HepG2 (cell line): Measurements from ENCODE around the gene MAP3K5.

Source experiments
- ADNP ChIP-seq: sonication (generic); formaldehyde crosslinking; IDR thresholded peaks from 2 replicates; pipeline ENCODE4 v1.4.0; 2020; ENCODE audit warnings: missing genetic modification reagents
- CHD4 ChIP-seq: fragments of 200-600 bp; sonication (generic); IDR thresholded peaks from 2 replicates; pipeline ENCODE4 v1.7.0; 2017; ENCODE audit warnings: mild to moderate bottlenecking, low read length, borderline replicate concordance
- FOXA3 ChIP-seq: IDR thresholded peaks from 2 replicates; pipeline ENCODE4 v1.6.1; 2016; ENCODE audit warnings: missing genetic modification reagents, missing compliant biosample characterization
- PHF8 ChIP-seq: sonication (generic); formaldehyde crosslinking; IDR thresholded peaks from 2 replicates; pipeline ENCODE4 v1.5.0; 2020; ENCODE audit warnings: missing genetic modification reagents
- ZNF253 ChIP-seq: sonication (generic); formaldehyde crosslinking; IDR thresholded peaks from 2 replicates; pipeline ENCODE4 v1.8.0; 2022; ENCODE audit warnings: mild to moderate bottlenecking, missing genetic modification reagents, borderline replicate concordance
- ZNF678 ChIP-seq: sonication (generic); formaldehyde crosslinking; IDR thresholded peaks from 2 replicates; pipeline ENCODE4 v1.4.0; 2020; ENCODE audit warnings: mild to moderate bottlenecking, missing genetic modification reagents
- TF ChIP-seq, protein P1 (sequence below): sonication (generic); formaldehyde crosslinking; IDR thresholded peaks from 2 replicates; pipeline ENCODE4 v1.5.0; 2020; ENCODE audit warnings: mild to moderate bottlenecking, missing genetic modification reagents, moderate library complexity
- TF ChIP-seq, protein P2 (sequence below): sonication (generic); formaldehyde crosslinking; IDR thresholded peaks from 2 replicates; pipeline ENCODE4 v1.4.0; 2020; ENCODE audit warnings: missing genetic modification reagents

DNA sequence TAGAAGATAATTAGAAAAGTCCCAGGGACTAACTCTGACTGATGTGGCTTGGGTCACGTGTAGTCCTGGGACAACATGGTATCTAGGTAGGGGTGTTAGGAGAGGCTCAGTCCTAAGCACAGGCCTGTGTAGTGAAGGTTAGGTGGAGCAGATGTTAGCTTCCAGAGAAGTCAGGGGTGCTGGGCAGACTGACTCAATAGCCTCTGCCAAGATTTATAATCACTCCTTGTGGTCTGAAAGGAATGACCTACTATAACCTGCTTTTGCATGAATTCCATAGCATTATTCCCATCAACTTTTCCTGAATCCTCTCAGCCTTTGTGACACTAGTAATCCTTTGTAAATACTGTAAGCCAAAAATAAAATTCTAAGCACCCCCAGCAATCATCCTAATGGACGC lies 19.9 kb upstream of the MAP3K5 start:
- TF ChIP-seq ZNF678 (CRISPR knock-in tag) (no peak), CHD4 (no peak), ZNF253 (CRISPR knock-in tag) (no peak), PHF8 (CRISPR knock-in tag) (no peak), ADNP (CRISPR knock-in tag) (no peak), FOXA3 (CRISPR knock-in tag) (no peak)
- TF ChIP-seq, protein P1, sequence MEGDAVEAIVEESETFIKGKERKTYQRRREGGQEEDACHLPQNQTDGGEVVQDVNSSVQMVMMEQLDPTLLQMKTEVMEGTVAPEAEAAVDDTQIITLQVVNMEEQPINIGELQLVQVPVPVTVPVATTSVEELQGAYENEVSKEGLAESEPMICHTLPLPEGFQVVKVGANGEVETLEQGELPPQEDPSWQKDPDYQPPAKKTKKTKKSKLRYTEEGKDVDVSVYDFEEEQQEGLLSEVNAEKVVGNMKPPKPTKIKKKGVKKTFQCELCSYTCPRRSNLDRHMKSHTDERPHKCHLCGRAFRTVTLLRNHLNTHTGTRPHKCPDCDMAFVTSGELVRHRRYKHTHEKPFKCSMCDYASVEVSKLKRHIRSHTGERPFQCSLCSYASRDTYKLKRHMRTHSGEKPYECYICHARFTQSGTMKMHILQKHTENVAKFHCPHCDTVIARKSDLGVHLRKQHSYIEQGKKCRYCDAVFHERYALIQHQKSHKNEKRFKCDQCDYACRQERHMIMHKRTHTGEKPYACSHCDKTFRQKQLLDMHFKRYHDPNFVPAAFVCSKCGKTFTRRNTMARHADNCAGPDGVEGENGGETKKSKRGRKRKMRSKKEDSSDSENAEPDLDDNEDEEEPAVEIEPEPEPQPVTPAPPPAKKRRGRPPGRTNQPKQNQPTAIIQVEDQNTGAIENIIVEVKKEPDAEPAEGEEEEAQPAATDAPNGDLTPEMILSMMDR (CRISPR knock-in tag): no peak
- TF ChIP-seq, protein P2, sequence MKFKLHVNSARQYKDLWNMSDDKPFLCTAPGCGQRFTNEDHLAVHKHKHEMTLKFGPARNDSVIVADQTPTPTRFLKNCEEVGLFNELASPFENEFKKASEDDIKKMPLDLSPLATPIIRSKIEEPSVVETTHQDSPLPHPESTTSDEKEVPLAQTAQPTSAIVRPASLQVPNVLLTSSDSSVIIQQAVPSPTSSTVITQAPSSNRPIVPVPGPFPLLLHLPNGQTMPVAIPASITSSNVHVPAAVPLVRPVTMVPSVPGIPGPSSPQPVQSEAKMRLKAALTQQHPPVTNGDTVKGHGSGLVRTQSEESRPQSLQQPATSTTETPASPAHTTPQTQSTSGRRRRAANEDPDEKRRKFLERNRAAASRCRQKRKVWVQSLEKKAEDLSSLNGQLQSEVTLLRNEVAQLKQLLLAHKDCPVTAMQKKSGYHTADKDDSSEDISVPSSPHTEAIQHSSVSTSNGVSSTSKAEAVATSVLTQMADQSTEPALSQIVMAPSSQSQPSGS (CRISPR knock-in tag): no peak
